ENCODE data around the gene WDR26.
"Not testable (repeated sequence)": the region's sequence is repeated elsewhere in the genome, so short reads cannot be mapped to it uniquely, and the experiment has no call there.

The WDR26 gene

DNA sequence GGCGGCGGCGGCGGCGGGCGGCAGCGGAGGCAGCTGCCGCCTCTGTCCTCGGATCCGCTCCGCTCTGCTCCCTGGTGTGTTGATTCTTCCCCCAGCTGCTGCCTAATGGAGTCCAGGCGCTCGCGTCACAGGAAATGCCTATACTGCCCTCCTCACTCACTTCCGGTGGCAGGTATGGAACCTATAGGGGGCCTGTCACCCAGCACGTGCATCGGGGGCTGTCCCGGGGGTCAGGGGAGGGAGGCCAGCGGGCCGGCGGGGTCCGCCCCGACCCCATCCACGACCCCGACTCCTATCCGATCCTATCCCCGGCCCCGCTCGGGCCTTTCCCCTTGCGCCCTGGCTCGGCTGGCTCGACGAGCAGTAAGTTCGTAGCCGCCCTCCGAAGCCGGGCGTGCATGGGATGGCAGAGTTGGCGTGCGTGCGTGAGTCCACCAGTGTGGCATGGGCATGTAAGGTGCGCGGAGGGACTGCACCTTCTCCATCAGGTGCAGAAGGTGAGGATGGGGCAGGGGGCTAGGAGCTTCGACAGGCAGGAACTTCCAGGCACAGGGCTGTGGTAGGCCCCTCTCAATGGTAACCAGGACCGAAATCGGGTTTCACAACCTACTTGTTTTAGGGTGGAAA lies at the start of gene WDR26:
WDR26 (minus strand) TSS at position 107 of the 627 bp plus-strand sequence.
- DNase-seq (ENCODE audit: low read depth) = peak; percentile 53

DNA sequence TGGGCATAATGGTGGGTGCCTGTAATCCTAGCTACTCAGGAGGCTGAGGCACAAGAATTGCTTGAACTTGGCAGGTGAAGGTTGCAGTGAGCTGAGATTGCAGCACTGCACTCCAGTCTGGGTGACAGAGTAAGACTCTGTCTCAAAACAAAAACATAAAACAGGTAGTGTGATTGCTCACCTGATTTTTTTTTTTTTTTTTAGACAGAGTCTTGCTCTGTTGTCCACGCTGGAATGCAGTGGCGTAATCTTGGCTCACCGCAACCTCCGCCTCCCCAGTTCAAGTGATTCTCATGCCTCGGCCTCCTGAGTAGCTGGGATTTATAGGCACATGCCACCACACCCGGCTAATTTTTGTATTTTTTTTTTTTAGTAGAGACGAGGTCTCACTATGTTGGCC lies 48.6 kb upstream of the WDR26 start:
- DNase-seq (ENCODE audit: low read depth) = not testable (repeated sequence)

DNA sequence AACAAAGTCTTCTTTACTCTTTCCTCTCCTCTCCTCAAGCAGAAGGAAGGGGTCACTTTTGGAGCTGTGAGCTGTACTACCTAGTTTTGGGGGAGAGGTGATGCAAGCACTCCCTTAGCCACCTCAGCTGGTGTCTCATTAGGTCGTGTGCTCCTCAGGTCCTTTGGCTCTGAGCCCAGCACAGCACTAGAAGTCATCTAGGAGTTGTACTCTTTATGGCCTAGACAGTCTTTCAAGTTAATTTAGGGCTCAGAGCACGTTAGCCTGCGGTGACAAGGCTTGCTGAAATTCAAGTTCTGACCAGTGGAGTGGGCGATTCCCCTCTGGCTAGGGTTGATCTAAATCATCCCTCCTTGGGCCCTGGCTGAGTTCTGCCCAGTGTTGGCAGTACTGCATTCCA lies 48.0 kb upstream of the WDR26 start:
- no peak for DNase-seq (ENCODE audit: low read depth)

DNA sequence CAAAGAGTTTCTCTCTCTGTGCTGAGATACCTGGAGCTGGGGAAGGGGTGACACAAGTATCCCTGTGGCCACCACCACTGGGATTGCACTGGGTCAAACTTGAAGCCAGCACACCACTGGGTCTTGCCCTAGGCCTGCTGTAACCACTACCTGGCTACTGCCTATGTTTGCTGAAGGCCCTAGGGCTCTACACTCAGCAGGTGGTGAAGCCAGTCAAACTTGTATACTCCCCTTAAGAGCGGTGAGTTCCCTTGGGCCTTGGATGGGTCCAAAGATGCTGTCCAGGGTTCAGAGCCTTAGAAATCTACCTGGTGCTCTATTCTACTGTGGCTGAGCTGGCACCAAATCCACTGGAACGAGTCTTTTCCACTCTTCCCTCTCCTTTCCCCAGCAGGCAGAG lies 47.0 kb upstream of the WDR26 start:
- no peak for DNase-seq (ENCODE audit: low read depth)

DNA sequence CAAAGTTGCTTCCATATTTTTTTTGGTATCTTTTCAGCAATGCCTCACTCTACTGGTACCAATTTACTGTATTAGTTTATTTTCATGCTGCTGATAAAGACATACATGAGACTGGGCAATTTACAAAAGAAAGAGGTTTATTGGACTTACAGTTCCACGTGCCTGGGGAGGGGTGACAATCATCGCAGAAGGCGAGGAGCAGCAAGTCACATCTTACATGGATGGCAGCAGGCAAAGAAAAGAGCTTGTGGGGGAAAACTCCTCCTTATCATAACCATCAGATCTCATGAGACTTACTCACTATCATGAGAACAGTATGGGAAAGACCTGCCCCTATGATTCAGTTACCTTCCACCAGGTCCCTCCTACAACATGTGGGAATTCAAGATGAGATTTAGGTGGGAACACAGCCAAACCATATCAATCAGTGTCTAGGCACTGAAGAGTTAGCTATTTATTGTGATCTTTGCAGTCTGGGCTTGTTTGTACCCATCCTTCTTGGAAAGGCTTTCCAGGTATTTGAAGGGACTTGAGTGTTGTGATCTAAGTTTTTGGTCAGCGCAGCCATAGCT lies 46.4 kb upstream of the WDR26 start:
- DNase-seq (ENCODE audit: low read depth) = not testable (repeated sequence)

DNA sequence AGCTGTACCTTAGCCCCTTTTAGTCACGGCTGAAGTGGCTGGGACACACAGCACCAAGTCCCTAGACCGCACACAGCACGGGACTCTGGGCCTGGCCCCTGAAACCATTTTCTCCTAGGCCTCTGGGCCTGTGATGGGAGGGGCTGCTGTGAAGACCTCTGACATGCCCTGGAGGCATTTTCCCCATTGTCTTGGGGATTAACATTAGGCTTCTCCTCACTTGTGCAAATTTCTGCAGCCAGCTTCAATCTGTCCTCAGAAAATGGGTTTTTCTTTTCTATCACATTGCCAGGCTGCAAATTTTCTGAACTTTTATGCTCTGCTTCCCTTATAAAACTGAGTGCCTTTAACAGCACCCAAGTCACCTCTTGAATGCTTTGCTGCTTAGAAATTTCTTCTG lies 45.6 kb upstream of the WDR26 start:
- DNase-seq (ENCODE audit: low read depth) = not testable (repeated sequence)

DNA sequence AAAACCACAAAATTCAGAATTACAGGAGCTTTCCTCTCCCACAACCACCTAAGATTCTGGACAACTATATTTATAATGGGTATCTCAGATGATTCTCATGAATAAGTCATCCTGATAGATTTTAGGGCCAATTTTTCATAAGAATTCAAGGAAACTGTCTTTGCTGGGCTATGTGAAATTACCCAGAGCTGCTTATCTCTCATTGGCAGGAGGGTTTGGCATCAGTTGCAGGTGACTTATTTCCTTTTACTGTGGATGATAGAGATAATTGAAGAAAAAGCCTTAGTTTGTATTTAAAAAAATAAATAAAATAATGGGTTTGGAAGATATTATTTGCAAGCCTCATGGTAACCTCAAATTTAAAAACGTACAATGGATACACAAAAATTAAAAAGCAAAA lies 38.2 kb upstream of the WDR26 start:
- no peak for DNase-seq (ENCODE audit: low read depth)

DNA sequence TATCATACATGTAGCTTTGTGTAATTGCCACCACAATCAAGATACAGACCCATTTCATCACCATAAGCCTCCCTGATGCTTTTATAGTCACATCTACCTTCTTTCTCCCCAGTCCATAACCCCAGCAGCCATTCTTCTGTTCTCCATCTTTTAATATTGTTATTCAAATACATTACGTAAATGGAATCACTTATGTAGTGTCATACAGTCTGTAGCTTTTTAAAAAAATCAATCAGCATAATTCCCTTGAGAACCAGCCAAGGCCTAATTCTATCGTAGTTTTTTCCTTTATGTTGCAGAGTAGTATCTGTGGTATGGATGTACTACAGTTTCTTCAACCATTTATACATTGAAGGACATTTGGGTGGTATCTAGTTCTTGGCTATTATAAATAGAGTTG lies 31.6 kb upstream of the WDR26 start:
- DNase-seq (ENCODE audit: low read depth) = no peak

DNA sequence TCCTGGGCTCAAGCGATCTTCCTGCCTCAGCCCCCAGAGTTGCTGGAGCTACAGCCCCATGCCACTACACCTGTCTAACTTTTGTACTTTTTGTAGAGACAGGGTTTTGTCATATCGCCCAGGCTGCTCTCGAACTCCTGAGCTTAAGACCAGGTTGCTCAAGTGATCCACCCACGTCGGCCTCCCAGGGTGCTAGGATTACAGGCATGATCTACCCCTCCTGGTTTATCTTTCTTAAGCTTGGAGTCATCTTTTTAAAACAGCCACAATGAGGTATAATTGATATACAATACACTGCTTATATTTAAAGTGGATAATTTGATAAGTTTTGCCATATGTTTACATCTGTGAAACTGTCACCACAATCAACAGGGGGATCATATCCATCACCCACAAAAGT lies 25.4 kb upstream of the WDR26 start:
- no peak for DNase-seq (ENCODE audit: low read depth)

DNA sequence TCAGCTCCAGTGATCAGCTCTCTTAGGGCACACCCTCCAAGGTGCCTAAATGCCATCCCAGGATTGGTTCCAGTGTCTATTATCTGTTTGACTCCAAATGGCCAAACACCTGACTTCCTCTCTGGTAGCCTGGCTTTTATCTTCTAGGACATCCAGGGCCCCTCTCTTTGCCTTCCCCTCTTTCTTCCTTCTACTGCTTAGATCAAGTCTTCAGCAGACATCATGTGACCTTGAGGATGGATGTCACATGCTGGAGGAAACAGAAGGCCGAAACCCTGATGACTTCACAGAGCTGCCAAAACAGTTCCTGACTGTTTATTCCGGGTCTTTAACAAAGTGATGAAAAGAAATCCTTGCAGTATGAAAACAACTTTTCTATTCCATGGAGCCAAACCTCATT lies 24.4 kb upstream of the WDR26 start:
- DNase-seq (ENCODE audit: low read depth) = no peak

DNA sequence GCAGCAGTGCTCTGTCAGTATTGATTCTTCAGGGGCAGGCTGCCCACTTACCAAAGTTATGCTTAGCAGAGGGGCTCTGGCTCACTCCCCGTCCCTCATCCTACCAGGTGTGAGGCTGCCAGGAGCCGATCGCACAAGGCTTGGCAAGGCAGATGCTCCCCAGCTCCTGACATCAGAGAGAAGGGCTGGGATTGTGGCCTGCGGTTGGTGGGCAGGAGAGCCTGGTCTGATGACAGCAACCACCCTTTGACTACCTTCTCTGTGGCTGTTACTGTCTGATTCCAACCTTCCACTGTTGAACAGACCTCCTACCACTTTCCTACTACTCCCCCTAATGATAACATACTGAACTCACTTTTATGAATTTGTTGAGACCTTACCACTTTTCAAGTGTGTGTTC lies 23.7 kb upstream of the WDR26 start:
- no peak for DNase-seq (ENCODE audit: low read depth)

DNA sequence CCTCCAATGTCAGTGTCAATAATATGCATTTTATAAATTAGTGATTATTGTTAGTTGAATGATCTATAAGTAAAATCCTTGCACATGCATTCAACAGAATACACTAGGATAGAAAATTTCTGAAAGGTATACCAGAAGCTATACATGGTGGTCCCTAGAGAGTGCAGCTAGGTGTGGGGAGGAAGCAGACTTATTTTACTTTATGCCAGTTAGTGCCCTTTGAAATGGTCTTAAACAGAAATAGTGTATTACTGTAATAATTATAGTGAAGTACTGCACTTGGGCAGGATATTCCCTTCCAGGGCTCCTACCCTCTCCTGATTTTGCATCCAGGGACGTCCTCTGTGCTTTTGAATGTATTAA lies 23.2 kb upstream of the WDR26 start:
- no peak for DNase-seq (ENCODE audit: low read depth)

DNA sequence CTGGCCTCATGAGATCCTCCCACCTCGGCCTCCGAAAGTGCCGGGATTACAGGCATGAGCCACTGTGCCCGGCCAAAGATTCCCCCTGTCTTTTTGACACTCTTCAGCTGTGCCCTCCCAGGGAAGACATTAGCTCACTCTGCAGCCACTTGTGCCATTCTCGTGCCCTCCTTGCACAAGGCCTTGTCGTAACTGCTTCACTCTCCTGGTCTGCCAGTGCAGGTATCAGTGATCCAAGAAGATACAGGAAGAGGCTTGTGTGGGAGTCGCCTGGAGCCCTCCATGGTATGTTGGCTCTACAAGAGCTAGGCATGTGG lies 22.0 kb upstream of the WDR26 start:
- DNase-seq (ENCODE audit: low read depth) = no peak

DNA sequence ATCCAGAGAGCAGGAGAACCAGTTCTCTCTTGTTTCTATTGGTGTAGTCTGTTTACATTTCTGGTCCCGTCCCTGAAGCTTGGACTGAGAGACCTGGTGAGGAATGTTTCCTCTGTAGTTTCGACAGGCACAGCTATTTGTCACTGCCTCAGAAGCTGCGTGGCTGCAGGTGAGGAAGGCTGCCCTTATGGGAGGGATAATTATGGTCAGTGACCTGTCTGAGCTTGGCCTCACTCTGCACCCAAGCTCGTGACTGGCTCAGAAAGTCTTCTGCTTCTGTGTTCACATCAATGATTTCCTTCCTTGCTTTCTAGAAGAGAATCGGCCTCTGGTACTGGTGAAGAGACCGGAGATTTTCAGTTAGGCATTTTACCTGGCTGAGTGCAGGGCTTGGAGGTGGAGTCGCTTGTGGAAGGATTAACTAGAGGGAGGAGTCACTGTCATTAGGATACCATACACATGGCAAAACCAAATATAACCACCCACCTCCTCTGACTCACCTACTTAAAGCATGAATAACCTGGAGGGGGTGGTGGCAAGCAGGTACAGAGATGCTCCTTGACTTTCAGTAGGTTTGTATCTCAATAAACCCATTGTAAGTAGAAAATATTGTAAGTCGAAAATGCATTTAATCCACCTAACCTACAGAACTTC lies 19.9 kb upstream of the WDR26 start:
- DNase-seq (ENCODE audit: low read depth) = no peak

DNA sequence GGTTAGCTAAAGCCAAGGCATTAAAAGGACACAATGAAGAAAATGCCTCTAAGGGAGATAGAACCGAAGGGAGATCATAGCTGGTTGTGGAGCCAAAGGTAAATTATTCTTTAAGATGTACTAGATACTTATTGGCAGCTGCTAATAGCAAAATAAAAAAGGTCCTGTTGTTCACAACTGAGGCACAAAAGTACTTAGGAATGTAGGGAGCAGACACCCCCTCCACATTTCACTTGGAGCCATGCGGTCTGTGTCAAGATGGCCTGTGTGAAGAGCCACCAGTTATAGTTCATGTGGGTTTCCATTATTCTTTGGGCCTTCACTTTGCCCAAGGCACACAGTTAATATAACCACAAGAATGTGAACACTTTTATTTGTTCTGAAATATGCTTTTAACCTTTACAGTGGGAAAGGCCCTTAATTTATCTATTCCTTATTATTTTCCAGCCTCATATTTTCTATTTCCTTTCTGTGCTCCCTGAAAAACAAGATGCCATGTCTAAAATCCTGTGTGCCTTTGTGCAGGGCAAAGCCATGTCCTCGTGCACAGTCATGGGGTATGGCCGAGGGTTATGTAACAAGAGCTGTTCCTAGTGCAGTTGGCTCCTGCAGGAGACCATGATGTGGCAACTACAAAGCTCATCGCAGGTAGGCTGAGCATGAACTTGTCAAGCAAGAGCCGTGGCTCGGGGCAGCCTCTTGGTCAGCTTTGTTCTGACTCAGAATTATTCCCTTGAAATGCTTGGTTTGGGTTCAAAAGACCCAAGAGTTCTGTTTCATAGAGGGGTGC lies 16.2 kb upstream of the WDR26 start:
- no peak for DNase-seq (ENCODE audit: low read depth)

DNA sequence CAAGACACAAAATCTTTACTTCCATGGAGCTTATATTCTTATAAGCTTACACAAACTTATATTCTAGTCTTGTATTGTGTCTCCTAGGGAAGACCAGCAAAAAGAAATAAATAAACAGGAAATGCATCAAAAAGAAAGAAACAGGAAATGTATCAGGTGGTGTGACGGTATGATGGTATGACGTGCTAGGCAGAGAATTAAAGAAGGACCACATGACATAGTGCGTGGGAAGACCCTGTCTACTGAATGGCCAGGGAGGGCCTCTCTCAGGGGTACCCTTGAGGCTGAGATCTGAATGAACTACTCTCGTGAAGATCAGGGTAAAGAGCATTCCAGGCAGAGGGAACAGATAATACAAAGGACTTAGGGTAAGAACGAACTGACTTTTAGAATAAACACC lies 15.6 kb upstream of the WDR26 start:
- DNase-seq (ENCODE audit: low read depth) = no peak

DNA sequence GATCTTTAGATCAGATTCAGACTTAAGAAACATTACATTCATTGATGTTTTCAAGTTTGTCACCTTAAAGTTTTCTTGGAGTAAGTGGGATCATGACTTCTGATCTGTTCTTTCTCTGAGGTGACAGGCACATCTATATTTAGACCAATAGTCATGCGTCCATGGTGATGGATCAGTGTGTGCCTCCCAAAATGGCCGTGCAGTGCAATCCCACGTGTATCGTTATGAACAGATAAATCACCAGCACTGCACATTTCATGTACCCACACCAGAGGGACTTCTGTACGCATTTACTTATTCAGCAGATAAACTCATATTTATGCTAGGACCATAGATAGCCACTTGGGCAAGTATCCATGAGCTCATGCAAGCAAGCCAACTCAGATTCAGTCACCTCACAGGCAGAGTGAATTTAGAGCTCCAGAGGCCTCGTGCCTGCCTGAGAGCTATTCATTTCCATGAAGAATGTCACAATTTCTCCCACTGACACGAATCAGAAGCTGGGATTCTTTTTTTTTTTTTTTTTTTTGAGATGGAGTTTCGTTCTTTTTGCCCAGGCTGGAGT lies 13.9 kb upstream of the WDR26 start:
- DNase-seq (ENCODE audit: low read depth) = no peak

DNA sequence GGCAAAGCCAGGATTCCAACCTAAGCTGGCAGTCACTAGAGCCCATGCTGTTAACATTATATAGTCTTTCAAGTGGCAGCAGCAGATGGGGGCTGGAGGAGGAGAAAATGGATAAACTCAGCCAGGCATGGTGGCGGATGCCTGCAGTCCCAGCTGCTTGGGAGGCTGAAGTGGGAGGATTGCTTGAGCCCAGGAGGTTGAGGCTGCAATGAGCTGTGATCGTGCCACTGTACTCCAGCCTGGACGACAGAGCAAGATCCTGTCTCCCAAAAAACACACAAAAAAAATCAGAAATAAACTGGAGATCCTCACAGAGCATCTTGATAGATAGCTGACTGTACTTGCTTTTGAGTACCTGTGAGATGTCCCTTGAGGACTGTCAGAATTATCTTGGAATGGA lies 13.4 kb upstream of the WDR26 start:
- no peak for DNase-seq (ENCODE audit: low read depth)

DNA sequence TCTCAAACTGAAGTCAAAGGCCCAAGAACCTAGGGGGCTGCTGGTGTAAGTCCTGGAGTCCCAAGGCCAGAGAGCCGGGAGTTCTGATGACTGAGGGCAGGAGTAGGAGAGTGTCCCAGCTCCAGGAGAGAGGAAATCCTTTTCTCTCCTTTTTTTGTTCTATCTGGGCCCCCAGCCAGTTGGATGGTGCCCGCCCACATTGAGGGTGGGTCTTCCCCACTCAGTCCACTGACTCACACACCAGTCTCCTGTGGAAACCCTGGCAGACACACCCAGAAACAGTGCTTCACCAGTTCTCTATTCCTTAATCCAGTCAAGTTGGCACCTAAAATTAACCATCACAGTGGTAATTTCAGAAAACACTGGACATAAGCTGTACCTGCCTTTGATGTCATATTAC lies 12.7 kb upstream of the WDR26 start:
- no peak for DNase-seq (ENCODE audit: low read depth)

DNA sequence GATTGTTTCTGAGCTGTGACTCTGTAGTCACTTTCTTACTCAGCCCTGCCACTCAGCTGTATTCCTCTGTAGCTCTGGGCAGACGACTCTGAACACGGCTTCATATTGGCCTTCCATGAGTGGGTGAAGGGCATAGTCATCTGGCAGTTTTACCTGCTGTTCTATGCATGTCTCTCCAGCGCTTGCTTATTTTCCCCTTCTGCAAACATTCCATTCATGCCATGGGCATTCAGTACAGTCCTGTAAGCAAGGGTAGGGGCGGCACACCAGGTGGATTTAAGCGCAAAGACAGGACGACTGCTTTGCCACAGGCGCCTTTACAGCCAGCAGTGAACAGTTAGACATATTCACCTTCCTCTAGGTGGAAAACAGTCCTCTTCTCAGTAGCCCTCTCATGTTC lies 4.4 kb upstream of the WDR26 start:
- DNase-seq (ENCODE audit: low read depth) = no peak

DNA sequence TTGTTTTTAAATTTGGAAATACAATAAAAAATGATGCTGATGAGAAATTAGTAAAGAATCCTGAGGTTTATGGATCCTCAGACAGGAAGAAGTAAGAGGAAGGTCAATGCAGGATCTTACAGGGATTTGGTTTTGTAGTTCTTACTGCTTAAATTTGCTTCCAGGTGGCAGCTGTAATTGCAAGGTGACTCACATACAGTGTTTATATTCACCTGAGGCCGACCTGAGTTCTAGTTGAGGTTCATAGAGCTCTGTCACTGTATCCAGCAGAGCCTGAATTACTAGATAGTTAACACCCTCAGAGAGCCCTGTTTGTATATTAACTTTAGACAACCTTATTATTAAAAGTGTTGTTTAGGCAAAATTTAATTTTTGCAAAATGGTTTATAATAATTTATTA lies 1.4 kb upstream of the WDR26 start:
- no peak for DNase-seq (ENCODE audit: low read depth)

DNA sequence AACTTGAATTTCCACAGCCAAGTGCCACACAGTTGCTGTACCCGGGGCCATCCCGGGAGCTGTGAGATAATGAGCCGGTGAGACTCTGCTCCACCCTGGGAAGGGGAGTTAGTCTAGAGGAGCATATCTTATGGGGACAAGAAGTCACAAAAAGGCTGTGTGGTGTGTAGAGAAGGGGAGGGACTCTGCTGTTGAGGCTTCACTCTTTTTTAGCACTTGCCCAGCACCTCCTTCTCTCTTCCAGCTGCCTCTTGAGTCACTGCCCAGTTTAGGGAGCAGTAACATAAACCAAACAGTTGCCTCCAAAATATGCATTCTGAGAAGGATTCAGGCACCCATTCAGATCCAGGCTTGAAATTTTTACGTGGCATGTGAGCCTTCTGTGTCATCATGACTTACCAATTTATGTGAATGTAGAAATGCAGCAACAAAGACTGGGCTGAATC lies 744 bp upstream of the WDR26 start:
- DNase-seq (ENCODE audit: low read depth) = peak; percentile 77
